Neural crest cell (in vitro differentiated cells): ENCODE measurements around the gene IGFBPL1. TPM values are rescaled to one million over a fixed set of nuclear protein-coding genes. Genes with fewer than 3 reads are reported as not detected.

ENCODE experiments used
- DNase-seq: peaks from one replicate; pipeline ENCODE4 v3.0.0; 2021; ENCODE audit warnings: low read depth, mixed read lengths, low spot score
- H3K27ac Mint-ChIP-seq: one replicate; pipeline ENCODE4 v1.8.0; 2021; ENCODE audit warnings: mild to moderate bottlenecking, mixed read lengths; ENCODE audit not compliant: unreplicated experiment
- H3K27me3 Mint-ChIP-seq: 2 replicates; pipeline ENCODE4 v1.8.0; 2021; ENCODE audit warnings: low read depth, mild to moderate bottlenecking, mixed read lengths
- H3K36me3 Mint-ChIP-seq: 2 replicates; pipeline ENCODE4 v1.8.0; 2021; ENCODE audit warnings: low read depth, mild to moderate bottlenecking, mixed read lengths
- H3K4me1 Mint-ChIP-seq: 2 replicates; pipeline ENCODE4 v1.8.0; 2021; ENCODE audit warnings: mixed read lengths
- H3K4me3 Mint-ChIP-seq: one replicate; pipeline ENCODE4 v1.8.0; 2021; ENCODE audit warnings: mild to moderate bottlenecking, mixed read lengths
- H3K9me3 Mint-ChIP-seq: 2 replicates; pipeline ENCODE4 v1.8.0; 2021; ENCODE audit warnings: mixed read lengths
- total RNA-seq: library from RNA; stranded (reverse); gene quantifications from 2 replicates; pipeline ENCODE4 v1.2.1, GENCODE V29; 2021
- TF ChIP-seq, protein P1 (sequence below): fragments of 200-600 bp; sonication (generic); conservative IDR thresholded peaks from 2 replicates; pipeline ENCODE4 v1.5.0; 2021; ENCODE audit warnings: antibody characterized with exemption, mild to moderate bottlenecking

The IGFBPL1 gene
- total RNA-seq, 1 donor from 2014 or later = 63.8 TPM

DNA sequence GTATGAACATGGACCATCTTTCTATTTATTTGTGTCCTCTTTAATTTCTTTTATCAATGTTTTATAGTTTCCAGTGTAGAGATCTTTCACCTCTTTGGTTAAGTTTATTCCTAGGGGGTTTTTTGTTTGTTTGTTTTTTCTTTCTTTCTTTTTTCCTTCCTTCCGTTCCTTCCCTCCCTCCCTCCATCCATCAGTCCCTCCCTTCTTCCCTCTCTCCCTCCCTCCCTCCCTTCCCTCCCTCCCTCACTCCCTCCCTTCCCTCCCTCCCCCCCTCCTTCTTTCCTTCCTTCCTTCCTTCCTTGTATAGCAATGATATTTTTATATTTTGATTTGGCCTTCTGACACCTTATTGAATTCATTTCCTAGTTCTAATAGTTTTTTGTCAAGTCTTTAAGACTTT, 23.4 kb upstream of the IGFBPL1 start:
- Mint-ChIP-seq H3K4me3 (no peak overlapping the region), H3K36me3 (peaks cover 13% of the 10 kb centered on the region), H3K4me1 (no peaks in the 10 kb centered on the region), H3K27ac (no peak overlapping the region), H3K9me3 (peaks cover 16% of the 10 kb centered on the region), H3K27me3 (peaks cover 14% of the 10 kb centered on the region)
- TF ChIP-seq, protein P1, sequence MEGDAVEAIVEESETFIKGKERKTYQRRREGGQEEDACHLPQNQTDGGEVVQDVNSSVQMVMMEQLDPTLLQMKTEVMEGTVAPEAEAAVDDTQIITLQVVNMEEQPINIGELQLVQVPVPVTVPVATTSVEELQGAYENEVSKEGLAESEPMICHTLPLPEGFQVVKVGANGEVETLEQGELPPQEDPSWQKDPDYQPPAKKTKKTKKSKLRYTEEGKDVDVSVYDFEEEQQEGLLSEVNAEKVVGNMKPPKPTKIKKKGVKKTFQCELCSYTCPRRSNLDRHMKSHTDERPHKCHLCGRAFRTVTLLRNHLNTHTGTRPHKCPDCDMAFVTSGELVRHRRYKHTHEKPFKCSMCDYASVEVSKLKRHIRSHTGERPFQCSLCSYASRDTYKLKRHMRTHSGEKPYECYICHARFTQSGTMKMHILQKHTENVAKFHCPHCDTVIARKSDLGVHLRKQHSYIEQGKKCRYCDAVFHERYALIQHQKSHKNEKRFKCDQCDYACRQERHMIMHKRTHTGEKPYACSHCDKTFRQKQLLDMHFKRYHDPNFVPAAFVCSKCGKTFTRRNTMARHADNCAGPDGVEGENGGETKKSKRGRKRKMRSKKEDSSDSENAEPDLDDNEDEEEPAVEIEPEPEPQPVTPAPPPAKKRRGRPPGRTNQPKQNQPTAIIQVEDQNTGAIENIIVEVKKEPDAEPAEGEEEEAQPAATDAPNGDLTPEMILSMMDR = no peak
- DNase-seq = no peak

DNA sequence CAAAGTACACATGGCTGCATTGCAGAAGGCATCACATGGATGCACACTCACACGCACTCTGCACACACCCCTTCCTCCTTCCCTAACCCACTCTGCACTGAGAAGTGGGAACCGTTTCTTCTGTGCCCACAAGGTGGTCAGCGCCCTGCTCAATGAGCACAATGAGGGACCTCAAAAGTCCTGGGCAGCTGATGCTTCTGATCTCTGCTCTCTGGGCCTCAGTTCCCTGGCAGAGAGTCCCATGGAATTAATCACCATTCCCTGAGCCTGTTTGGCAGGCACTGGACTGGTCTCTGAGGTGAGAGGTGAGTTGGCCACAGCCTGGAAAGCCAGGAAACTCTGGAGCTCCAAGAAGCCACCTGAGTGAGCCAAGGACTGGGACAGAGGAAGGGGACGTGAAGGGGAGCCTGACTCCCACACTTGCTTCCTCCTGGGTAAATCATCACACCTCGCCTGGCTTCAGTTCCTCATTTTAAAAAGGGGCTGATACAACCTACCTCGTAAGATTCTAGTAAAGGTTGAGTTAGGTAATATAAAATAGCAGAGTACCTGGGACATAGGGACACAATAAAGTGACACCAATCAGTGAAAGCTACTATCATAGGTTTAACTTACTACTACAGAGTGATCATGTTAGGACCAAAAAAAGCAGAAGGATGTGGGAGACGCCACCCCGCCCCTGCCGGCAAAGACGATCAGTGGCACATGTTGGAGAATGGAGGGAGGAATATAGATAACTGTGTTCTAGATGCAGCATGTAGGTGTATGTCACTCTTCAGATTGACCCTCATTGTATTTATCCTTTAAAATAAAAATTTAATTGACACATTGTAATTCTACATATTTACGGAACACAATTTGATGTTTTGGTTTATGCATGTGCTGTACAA, 21.1 kb upstream of the IGFBPL1 start:
- DNase-seq = no peak
- peaks cover 3% of the 10 kb centered on the region for H3K36me3 Mint-ChIP-seq
- no peak overlapping the region for H3K4me3 Mint-ChIP-seq
- peaks cover 2% of the 10 kb centered on the region for H3K9me3 Mint-ChIP-seq
- no peak overlapping the region for H3K27ac Mint-ChIP-seq
- no peaks in the 10 kb centered on the region for H3K4me1 Mint-ChIP-seq
- H3K27me3 Mint-ChIP-seq = peaks cover 11% of the 10 kb centered on the region
- TF ChIP-seq, protein P1 = no peak

DNA sequence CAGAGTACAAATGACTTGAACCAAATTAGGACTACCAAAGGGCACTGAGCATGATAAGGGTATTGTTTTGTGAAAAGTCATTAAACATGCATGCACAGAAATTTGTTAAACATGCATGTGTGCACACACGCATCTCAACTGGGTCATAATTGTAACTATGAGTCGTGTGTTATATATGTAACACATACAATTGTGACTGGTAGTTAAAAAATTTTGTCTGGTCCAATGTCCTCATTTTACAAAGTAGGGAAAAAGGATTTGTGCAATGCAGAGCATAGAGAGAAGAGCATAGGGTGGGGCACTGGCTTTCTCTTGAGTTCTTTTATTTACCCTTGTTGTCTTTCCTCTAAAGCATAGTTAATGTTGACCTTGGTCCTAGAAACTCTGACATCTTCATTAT, 19.3 kb upstream of the IGFBPL1 start:
- Mint-ChIP-seq H3K4me1 (no peaks in the 10 kb centered on the region), H3K4me3 (no peak overlapping the region), H3K27me3 (peaks cover 11% of the 10 kb centered on the region), H3K9me3 (no peaks in the 10 kb centered on the region), H3K36me3 (no peaks in the 10 kb centered on the region), H3K27ac (no peak overlapping the region)
- TF ChIP-seq, protein P1 = no peak
- no peak for DNase-seq

DNA sequence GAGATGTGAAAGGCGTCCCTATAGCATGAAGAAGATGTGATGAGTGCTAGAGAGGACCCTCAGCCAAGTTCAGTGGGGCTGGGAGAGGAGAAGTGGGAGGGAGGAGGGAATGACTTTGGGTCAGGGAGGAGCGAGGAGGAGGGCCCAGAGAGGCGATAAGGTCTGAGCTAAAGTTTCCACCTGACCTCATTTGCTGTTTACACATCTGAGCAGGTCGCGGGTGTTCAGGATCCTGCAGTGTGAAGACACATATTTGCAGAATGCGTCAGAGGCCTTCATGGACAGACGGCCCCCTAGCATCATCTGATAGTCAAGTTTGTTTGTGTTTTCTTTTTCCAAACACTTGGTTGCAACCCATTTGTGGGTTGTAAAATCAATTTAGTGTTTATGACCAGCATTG, 18.9 kb upstream of the IGFBPL1 start:
- DNase-seq = no peak
- TF ChIP-seq, protein P1 = no peak
- Mint-ChIP-seq H3K27ac (no peak overlapping the region), H3K9me3 (no peaks in the 10 kb centered on the region), H3K36me3 (no peaks in the 10 kb centered on the region), H3K27me3 (peaks cover 11% of the 10 kb centered on the region), H3K4me3 (no peak overlapping the region), H3K4me1 (no peaks in the 10 kb centered on the region)

DNA sequence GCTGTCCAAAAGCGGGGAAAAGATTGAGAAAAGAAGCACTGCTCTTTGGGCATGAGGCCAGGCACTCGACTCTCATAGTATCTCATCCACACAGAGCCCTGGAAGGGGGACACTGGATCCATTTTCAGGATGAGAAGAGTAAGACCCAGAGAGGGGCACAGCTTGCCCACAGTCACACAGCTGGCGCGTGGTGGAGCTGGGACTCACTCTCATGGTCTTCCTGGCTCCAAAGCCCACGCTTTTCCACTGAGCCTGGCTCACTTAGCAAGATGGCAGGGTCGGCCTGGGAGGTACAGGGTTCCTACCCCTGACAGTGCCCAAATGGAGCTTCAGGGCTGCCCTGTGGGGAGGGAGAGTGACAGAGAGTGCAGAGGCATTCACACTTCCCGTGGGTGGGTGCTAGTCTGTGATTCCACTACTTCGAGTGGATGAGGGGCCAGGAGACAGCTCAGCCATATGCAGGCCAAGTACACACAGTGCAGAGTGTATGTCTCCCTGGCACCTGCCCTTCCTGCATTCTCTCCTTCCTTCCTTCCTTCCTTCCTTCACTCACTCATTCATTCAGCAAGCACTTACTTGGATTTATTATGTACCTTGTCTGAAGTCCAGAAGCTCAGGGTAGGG, 18.3 kb upstream of the IGFBPL1 start:
- H3K4me1 Mint-ChIP-seq = no peaks in the 10 kb centered on the region
- TF ChIP-seq, protein P1 = no peak
- H3K27ac Mint-ChIP-seq = no peak overlapping the region
- H3K4me3 Mint-ChIP-seq = no peak overlapping the region
- H3K36me3 Mint-ChIP-seq = no peaks in the 10 kb centered on the region
- DNase-seq = no peak
- peaks cover 8% of the 10 kb centered on the region for H3K27me3 Mint-ChIP-seq
- H3K9me3 Mint-ChIP-seq = no peaks in the 10 kb centered on the region
